Esophagus squamous epithelium (tissue), 5 donors: ENCODE data around the gene ARHGAP30. TPM values are rescaled to one million over a fixed set of nuclear protein-coding genes. Genes with fewer than 3 reads are reported as not detected.
A peak's percentile ranks its signal among the peaks of the same experiment; 100 is the strongest.

Source experiments
- DNase-seq: peaks from one replicate; lab custom pipeline; 2025; lab: John Stamatoyannopoulos, UW
- H3K27ac ChIP-seq, 4 donors: fragments of 200-600 bp; sonication (generic); one replicate each; pipeline ENCODE4 v1.5.1; 2016 to 2019; ENCODE audit warnings: mild to moderate bottlenecking in 1 of 4
- H3K27me3 ChIP-seq, 4 donors: fragments of 200-600 bp; sonication (generic); 1 replicate in 3 of 4; 2 replicates in 1 of 4; pipeline versions ENCODE4 v1.5.1 to v1.6.0; 2017 to 2021; ENCODE audit warnings: antibody characterized with exemption in 1 of 4
- H3K36me3 ChIP-seq, 3 donors: fragments of 200-600 bp; sonication (generic); one replicate each; pipeline ENCODE4 v1.5.1; 2016 to 2019
- H3K4me1 ChIP-seq, 3 donors: fragments of 200-600 bp; sonication (generic); one replicate each; pipeline ENCODE4 v1.5.1; 2017 to 2019
- H3K4me3 ChIP-seq, 4 donors: fragments of 200-600 bp; sonication (generic); 1 replicate in 3 of 4; 2 replicates in 1 of 4; pipeline ENCODE4 v1.5.1; 2016 to 2019; ENCODE audit warnings: mild to moderate bottlenecking in 2 of 4, moderate library complexity in 1 of 4
- H3K9me3 ChIP-seq, 3 donors: fragments of 200-600 bp; sonication (generic); one replicate each; pipeline ENCODE4 v1.5.1; 2016 to 2019
- POLR2A ChIP-seq, 4 donors: fragments of 450-650 bp; IDR thresholded peaks; one replicate each; pipeline ENCODE4 v1.6.1; 2017; ENCODE audit warnings: antibody characterized with exemption in 4 of 4, mild to moderate bottlenecking in 4 of 4, moderate library complexity in 3 of 4
- WGBS, 2 donors: methylation state at CpG; one replicate each; pipeline ENCODE4 v1.1.5; 2018; 5-methylcytosine and 5-hydroxymethylcytosine counted together
- intact Hi-C: fragments of 100-400 bp; cut with DNase I; formaldehyde crosslinking; loops from one replicate; pipeline ENCODE4 v1.15.0; 2022
- total RNA-seq, 4 donors: library from RNA; depleted of rRNA; stranded (reverse); fragments of >200 nt; gene quantifications; one replicate each; pipeline ENCODE4 v1.1.0, GENCODE V29; 2016
- TF ChIP-seq, protein P1 (sequence below), 6 experiments: fragments of 450-650 bp in 4 of 6; fragments of 200-600 bp in 2 of 6; sonication (generic) in 2 of 6; IDR thresholded peaks; one replicate each; pipeline ENCODE4 v1.5.1; 2016 to 2019; ENCODE audit warnings: antibody characterized with exemption in 6 of 6, mild to moderate bottlenecking in 4 of 6, moderate library complexity in 4 of 6
- donor health status: DM: yes; HTN: yes; CAD: no.

The ARHGAP30 gene
- total RNA-seq, 4 donors from 2014 or later: 2.9 to 13.5 (median 7.4) TPM

GRCh38 chr1:161079436-161080110 is 9.9 kb upstream of the ARHGAP30 start:
- Histone ChIP-seq H3K27ac (peak overlapping the region; percentile 30 to 97 (median 94)), H3K4me3 (no peak overlapping the region), H3K27me3 (peaks cover 0 to 7% (median 0%) of the 10 kb centered on the region in 4 donors), H3K4me1 (peaks cover 28 to 95% (median 34%) of the 10 kb centered on the region in 3 donors), H3K36me3 (peaks cover 0 to 45% (median 5%) of the 10 kb centered on the region in 3 donors), H3K9me3 (no peaks in the 10 kb centered on the region)
- no peak for DNase-seq
- TF ChIP-seq, protein P1, sequence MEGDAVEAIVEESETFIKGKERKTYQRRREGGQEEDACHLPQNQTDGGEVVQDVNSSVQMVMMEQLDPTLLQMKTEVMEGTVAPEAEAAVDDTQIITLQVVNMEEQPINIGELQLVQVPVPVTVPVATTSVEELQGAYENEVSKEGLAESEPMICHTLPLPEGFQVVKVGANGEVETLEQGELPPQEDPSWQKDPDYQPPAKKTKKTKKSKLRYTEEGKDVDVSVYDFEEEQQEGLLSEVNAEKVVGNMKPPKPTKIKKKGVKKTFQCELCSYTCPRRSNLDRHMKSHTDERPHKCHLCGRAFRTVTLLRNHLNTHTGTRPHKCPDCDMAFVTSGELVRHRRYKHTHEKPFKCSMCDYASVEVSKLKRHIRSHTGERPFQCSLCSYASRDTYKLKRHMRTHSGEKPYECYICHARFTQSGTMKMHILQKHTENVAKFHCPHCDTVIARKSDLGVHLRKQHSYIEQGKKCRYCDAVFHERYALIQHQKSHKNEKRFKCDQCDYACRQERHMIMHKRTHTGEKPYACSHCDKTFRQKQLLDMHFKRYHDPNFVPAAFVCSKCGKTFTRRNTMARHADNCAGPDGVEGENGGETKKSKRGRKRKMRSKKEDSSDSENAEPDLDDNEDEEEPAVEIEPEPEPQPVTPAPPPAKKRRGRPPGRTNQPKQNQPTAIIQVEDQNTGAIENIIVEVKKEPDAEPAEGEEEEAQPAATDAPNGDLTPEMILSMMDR (IDR thresholded peaks at IDR 0.05): no peak
- no peak for TF ChIP-seq POLR2A (IDR thresholded peaks at IDR 0.05)
- 55 to 61% methylated on average over 6 to 18 of the region's 41 CpGs for WGBS, 2 donors
- intact Hi-C loops: no loop called here

- H3K27ac ChIP-seq: peak overlapping the region; percentile 6 to 97 (median 54)
- H3K4me3 ChIP-seq: no peak overlapping the region
- peaks cover 16 to 95% (median 28%) of the 10 kb centered on the region in 3 donors for H3K4me1 ChIP-seq
- H3K36me3 ChIP-seq: peaks cover 0 to 57% (median 12%) of the 10 kb centered on the region in 3 donors
- no peak for DNase-seq
- TF ChIP-seq, protein P1 (IDR thresholded peaks at IDR 0.05): no peak
- TF ChIP-seq POLR2A (IDR thresholded peaks at IDR 0.05): no peak
- no peaks in the 10 kb centered on the region for H3K9me3 ChIP-seq
- peaks cover 0 to 7% (median 0%) of the 10 kb centered on the region in 4 donors for H3K27me3 ChIP-seq
- intact Hi-C loops: no loop called here
- 83 to 93% methylated on average over 1 to 6 of the region's 9 CpGs for WGBS, 2 donors
Measured at GRCh38 chr1:161077426-161077825, 7.7 kb upstream of the ARHGAP30 start.

DNA sequence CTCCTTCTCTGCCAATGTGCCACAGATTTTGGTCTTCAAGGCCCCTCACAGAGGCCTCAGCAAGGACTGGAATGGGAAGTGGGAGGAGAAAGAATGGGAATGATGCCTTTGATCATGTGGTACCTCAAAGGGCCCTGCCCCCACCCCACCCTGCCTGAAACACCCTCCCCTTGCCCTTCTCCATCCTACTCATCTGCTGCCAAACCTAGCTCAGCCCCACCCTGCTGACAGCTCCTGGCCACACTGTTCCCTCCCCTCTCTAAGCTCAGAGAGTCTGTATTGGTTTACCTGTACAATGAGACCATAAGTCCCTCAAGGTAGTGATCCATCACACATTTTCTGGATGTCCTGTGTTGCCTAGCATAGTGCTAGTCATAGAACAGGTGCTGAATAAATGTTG is 6.7 kb upstream of the ARHGAP30 start:
- peaks cover 12 to 95% (median 20%) of the 10 kb centered on the region in 3 donors for H3K4me1 ChIP-seq
- H3K27me3 ChIP-seq: peaks cover 0 to 7% (median 0%) of the 10 kb centered on the region in 4 donors
- TF ChIP-seq, protein P1 (IDR thresholded peaks at IDR 0.05): no peak
- no peak for TF ChIP-seq POLR2A (IDR thresholded peaks at IDR 0.05)
- H3K9me3 ChIP-seq: no peaks in the 10 kb centered on the region
- peaks cover 0 to 66% (median 13%) of the 10 kb centered on the region in 3 donors for H3K36me3 ChIP-seq
- intact Hi-C loops: no loop called here
- peak overlapping the region; percentile 3 to 97 (median 50) for H3K27ac ChIP-seq
- no peak overlapping the region for H3K4me3 ChIP-seq
- no peak for DNase-seq

DNA sequence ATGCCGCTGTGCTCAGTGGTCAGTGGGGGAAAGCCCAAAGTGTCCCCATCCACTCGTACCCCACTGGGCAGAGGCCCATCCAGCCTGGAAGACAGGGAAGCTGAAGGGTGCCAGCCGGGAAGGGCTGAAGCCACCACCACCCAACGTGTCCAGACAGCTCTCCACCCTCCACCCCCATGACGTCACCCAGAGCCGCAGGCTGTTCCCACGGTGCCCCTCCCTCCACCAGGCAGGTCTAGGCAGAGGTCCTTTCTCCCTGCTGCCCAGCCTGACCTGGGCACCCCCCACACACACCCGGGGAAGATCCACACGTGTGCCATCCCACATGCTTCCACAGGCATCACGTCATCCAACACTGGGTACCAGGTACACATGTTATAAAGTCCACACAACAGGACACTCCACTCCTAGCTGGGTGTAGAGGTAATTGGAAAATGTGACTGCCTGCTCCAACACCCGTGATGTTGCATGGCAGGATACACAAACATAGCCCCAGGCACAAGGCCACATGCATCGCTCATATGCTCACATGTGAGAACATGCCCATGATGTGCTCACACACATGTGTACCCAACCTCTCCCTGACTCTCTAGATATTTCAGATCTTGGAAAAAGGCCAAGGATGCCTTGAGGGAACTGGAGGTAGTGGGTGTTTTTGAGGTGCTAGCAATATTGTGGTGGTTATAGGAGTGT is 5.1 kb upstream of the ARHGAP30 start:
- peak overlapping the region; percentile 82 to 97 (median 90) for H3K27ac ChIP-seq
- 32 to 35% methylated on average over 8 of the region's 12 CpGs for WGBS, 2 donors

More for the DNA sequence above, 5.1 kb upstream of the ARHGAP30 start:
- H3K27me3 ChIP-seq: peaks cover 0 to 6% (median 0%) of the 10 kb centered on the region in 4 donors
- TF ChIP-seq, protein P1 (IDR thresholded peaks at IDR 0.05): no peak
- no peak for TF ChIP-seq POLR2A (IDR thresholded peaks at IDR 0.05)
- no peaks in the 10 kb centered on the region for H3K9me3 ChIP-seq
- peaks cover 5 to 95% (median 17%) of the 10 kb centered on the region in 3 donors for H3K4me1 ChIP-seq
- intact Hi-C loops: no loop called here
- peak overlapping the region in 1 of 4 donors; percentile 23 for H3K4me3 ChIP-seq
- H3K36me3 ChIP-seq: peaks cover 0 to 74% (median 13%) of the 10 kb centered on the region in 3 donors
- DNase-seq: no peak
